H1 (cell line): ENCODE data around the gene USB1. TPM values are rescaled to one million over a fixed set of nuclear protein-coding genes. Genes with fewer than 3 reads are reported as not detected.

Experiments
- BCL11A ChIP-seq, 2 experiments: IDR thresholded peaks; one replicate each; pipeline ENCODE4 v1.6.1; 2011; ENCODE audit warnings: low read depth in 2 of 2, low read length in 2 of 2, mild to moderate bottlenecking in 2 of 2
- CREB1 ChIP-seq: IDR thresholded peaks from 2 replicates; pipeline ENCODE4 v1.6.1; 2012; ENCODE audit warnings: inconsistent platforms
- CTCF ChIP-seq, 3 experiments: IDR thresholded peaks; 1 replicate in 2 of 3; 2 replicates in 1 of 3; pipeline versions ENCODE4 v1.5.1 to v1.6.1; 2011; ENCODE audit warnings: low read length in 3 of 3, mild to moderate bottlenecking in 3 of 3, inconsistent platforms in 2 of 3, low read depth in 1 of 3, moderate library complexity in 1 of 3; ENCODE audit not compliant: insufficient read depth in 1 of 3; ENCODE audit errors: control extremely low read depth in 1 of 3
- HDAC2 ChIP-seq, 2 experiments: fragments of 300-600 bp in 1 of 2; sonication (generic) in 1 of 2; IDR thresholded peaks; 2 replicates each; pipeline ENCODE4 v1.6.1; 2011 to 2012; ENCODE audit warnings: low read depth in 2 of 2, low read length in 2 of 2, mild to moderate bottlenecking in 2 of 2, moderate library complexity in 2 of 2, borderline replicate concordance in 1 of 2, inconsistent platforms in 1 of 2
- KDM4A ChIP-seq: IDR thresholded peaks from one replicate; pipeline ENCODE4 v1.7.1; 2012; ENCODE audit warnings: low read depth, mild to moderate bottlenecking, moderate library complexity, low read length, inconsistent platforms; ENCODE audit not compliant: severe bottlenecking
- MAX ChIP-seq: IDR thresholded peaks from 2 replicates; pipeline ENCODE4 v1.6.1; 2012; ENCODE audit warnings: inconsistent platforms
- PHF8 ChIP-seq: fragments of 200-600 bp; sonication (generic); conservative IDR thresholded peaks from 2 replicates; pipeline ENCODE4 v1.7.1; 2012; ENCODE audit warnings: low read depth, mild to moderate bottlenecking, inconsistent platforms, low read length, moderate library complexity
- RBBP5 ChIP-seq: IDR thresholded peaks from 2 replicates; pipeline ENCODE4 v1.7.1; 2012; ENCODE audit warnings: low read depth, mild to moderate bottlenecking, inconsistent platforms, low read length, moderate library complexity, borderline replicate concordance
- TAF1 ChIP-seq: IDR thresholded peaks from 2 replicates; pipeline ENCODE4 v1.6.1; 2011; ENCODE audit warnings: mild to moderate bottlenecking, low read depth, low read length
- TCF12 ChIP-seq: IDR thresholded peaks from 2 replicates; pipeline ENCODE4 v1.6.1; 2011; ENCODE audit warnings: low read depth, mild to moderate bottlenecking, low read length
- polyA plus RNA-seq, 7 experiments: library from polyadenylated mRNA; depleted of rRNA in 3 of 7; stranded (reverse) in 5 of 7; unstranded in 2 of 7; fragments of >200 nt in 5 of 7; fragments of 200-250 nt in 2 of 7; gene quantifications; 1 replicate in 5 of 7; 2 replicates in 1 of 7; 4 replicates in 1 of 7; pipeline versions ENCODE4 v1.2.1 to v1.2.3, GENCODE V29; 2011 to 2013; ENCODE audit warnings: missing spikeins in 2 of 7, mixed read lengths in 2 of 7
- total RNA-seq: library from RNA; stranded (reverse); fragmentation: NEBNext Ultra II Directional; extraction: Animal tissue kit (Norgen Biotek cat#: 25700); gene quantifications from 2 replicates; pipeline ENCODE4 v1.2.1, GENCODE V29; 2021

The USB1 gene
- total and polyA plus RNA-seq, 2 of the 8 experiments (the other 6 are each of a cell fraction or from before 2014, with no cell fraction given) = 65.4 to 75.9 TPM

- TF ChIP-seq CTCF (IDR thresholded peaks at IDR 0.05; ENCODE audit: control extremely low read depth in 1 of 3, insufficient read depth in 1 of 3, low read depth in 1 of 3, low read length in 3 of 3) (no peak), CREB1 (peak; percentile 73), BCL11A (IDR thresholded peaks at IDR 0.05; ENCODE audit: low read depth in 2 of 2, low read length in 2 of 2) (no peak), KDM4A (peak; percentile 87), TCF12 (peak; percentile 85), HDAC2 (IDR thresholded peaks at IDR 0.05; ENCODE audit: borderline replicate concordance in 1 of 2, low read depth in 2 of 2, low read length in 2 of 2) (0 out of 4 replicates have a peak, but pooled peaks have one; percentile 21 to 63), MAX (0 out of 2 replicates have a peak, but pooled peaks have one; percentile 23), TAF1 (peak; percentile 53), PHF8 (peak; percentile 21), RBBP5 (peak; percentile 6; the same call in 1 of the 2 replicates)
Observed at GRCh38 chr16:58025351-58026138, 24.3 kb downstream of the USB1 start, which contains the start of gene MMP15 (continued).
